B cell (primary cell): ENCODE results near the gene PSMB5.

Source experiments
- CTCF ChIP-seq: fragments of 200-600 bp; IDR thresholded peaks from one replicate; pipeline ENCODE4 v1.8.0; 2022; ENCODE audit warnings: antibody characterized with exemption, mild to moderate bottlenecking
- EZH2 ChIP-seq: IDR thresholded peaks from 2 replicates; pipeline ENCODE4 v1.6.1; 2012; ENCODE audit warnings: borderline replicate concordance, low read depth, mild to moderate bottlenecking, moderate library complexity, low read length; ENCODE audit not compliant: insufficient read depth, poor library complexity, severe bottlenecking

GRCh38 chr14:22978981-22979671 is 55.6 kb downstream of the PSMB5 start:
- no peak for TF ChIP-seq CTCF
- no peak for TF ChIP-seq EZH2
